Skin of body (tissue), 2 donors: Measurements from ENCODE around the gene WWC2. TPM values are rescaled to one million over a fixed set of nuclear protein-coding genes. Genes with fewer than 3 reads are reported as not detected.

ENCODE experiments used
- DNase-seq: peaks from one replicate; lab custom pipeline; 2025; lab: John Stamatoyannopoulos, UW
- total RNA-seq: library from RNA; depleted of rRNA; stranded (reverse); fragments of >200 nt; gene quantifications from one replicate; pipeline ENCODE4 v1.2.3, GENCODE V29; 2014

The WWC2 gene
- total RNA-seq: 24.0 TPM

DNA sequence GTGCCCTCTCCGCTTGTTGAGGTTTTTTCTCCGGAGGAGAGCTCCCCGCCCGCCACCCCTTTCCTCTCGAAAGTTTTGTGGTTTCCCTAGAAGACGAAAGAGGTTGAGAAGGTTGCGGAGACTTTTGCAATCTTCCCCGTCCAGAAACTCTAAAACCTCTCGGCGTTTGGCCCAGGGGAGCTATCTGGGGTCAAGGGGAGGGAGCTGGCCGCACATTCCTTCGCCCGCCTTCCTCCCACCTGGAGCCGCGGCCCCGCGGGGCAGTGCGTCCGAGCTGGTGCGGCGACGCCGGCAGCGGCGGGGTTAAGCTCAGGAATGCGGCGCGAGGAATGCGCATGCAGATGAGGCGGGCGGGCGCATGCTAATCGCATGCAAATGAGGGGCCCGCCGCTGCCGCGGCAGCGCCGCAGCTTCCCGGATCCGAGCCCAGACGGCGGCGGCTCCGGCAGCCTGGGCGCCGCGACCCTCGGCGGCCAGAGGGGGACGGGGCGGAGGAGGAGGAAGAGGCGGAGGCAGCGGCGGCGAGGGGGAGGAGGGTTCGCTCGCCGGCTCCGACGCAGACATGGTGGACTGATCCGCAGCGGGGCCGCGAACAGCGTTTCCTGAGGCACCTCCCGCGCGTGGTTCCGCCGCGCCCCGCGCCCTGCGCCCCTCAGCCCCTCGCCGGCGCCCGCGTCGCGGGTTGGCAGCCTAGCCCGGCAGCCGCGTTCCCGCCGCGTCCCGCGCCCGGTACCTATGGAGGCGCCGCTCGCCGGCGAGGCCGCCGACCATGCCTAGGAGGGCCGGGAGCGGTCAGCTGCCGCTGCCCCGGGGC lies at the start of gene WWC2:
Gene WWC2, plus strand, starts transcription at position 535 of the 814 bp plus-strand sequence. Its CDS starts 235 bp downstream, at position 770.
- peak; percentile 89 for DNase-seq

DNA sequence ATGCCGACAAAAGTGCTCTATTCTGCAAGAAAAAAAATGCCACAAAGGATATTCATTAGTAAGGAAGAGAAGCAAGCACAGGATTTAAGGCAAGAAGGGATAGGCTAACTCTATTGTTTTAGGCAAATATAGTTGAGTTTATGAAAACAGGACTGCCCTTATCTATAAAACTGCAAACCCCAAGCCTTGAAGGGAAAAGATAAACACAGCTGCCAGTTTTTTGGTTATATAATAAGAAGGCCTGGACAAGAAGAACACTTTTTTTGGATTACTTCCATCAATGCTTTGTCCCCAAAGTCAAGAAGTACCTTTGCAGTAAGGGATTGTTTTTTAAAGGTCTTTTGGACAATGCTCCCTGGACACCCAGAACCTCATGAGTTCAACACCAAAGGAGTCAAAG lies 45.4 kb upstream of the WWC2 start:
- no peak for DNase-seq

DNA sequence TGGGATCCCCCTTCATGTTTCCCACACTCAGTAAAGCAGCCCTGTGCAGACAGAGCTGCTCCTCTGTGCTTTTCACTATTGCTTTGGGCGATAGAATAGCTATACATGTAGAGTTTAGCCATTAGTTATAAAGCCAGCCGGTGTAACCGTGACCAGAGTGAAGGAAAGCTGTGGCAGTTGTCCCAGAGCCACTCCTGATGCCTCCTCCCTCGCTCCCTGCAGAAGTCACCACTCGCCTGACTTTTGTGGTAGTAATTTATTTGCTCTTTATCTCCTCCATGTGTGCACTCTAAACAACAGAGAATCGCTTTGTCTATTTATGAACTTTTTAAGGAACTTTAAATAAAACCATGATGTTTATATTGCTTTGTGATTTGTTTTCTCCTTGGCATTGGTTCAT lies 41.8 kb upstream of the WWC2 start:
- no peak for DNase-seq

DNA sequence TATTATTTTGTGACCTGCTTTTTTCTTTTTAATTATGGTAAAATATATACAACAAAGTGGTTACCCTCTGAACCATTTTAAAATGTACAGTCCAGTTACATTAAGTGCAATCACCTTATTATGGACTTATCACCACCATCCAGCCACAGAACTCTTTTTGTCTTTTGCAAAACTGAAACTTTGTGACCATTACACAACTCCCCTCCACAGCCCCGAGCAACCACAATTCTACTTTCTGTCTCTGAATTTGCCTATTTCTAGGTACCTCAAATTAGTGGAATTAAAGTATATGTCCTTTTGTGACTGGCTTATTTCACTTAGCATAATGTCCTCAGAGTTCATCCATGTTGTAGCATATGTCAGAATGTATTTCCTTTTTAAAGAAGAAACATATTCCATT lies 39.3 kb upstream of the WWC2 start:
- DNase-seq: no peak

DNA sequence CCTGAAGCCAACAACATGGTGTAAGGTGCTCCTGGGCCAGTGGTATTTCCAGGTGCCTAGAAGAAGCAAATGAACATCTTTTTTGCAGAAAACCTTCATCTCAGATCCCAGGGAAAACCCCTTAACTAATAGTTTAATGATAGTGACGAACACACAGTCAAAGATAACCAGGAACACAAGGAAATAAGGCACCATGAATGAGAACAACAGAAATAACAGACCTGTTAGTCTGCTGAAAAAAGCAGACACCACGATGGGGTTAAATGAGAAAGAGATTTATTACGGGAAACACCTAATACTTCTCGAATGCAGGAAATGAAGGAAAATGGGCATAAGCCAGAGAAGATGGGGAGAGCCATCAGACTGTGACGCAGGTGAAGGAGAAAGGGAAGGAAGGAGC lies 30.6 kb upstream of the WWC2 start:
- no peak for DNase-seq

DNA sequence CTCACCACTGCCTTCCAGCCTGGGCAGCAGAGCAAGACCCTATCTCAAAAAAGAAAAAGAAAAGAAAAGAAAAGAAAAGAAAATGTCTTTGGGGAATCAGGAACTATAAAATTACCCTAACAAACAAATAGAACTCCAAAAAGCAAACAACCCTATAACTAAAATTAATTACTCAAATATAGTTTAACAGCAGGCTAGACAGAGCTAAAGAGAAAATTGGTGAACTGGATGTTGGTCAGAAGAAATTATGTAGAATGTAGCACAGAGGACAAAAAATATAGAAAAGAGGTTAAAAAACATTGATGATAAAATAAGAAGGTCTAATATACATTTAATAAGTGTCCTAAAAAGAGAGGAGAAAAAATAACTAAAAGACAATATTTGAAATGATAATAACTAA lies 27.8 kb upstream of the WWC2 start:
- DNase-seq: no peak

DNA sequence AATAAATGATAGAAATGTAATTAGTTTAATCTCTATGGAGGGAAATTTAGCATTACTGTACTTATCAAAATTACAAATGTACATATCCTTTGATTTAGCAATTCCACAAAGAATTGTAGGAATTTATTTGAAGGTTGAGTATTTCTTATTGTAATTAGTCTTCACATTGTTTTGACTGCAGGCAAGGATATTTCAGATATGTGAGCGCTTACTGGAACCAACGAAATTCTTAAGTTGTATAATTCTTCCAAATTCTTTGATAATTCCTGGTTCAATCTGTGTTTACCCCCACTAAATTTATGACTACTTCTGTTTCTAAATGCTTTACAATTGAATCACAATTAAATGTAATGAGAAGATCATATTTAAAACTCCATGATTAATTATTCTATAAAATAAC lies 26.9 kb upstream of the WWC2 start:
- no peak for DNase-seq

DNA sequence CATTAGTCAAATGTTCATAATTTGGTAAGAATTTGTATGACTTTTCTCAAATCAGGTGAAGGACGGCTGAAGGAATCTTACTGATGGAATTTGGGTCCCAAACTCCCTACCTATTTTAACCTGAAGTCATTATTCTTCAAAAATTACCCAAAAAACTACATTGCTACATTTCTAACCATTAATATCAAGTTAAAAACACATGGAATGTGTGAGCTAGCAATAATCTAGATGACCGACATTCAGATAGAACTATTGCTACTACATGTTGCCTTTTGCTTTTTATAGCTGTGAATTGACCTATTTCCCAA lies 25.3 kb upstream of the WWC2 start:
- DNase-seq: no peak

DNA sequence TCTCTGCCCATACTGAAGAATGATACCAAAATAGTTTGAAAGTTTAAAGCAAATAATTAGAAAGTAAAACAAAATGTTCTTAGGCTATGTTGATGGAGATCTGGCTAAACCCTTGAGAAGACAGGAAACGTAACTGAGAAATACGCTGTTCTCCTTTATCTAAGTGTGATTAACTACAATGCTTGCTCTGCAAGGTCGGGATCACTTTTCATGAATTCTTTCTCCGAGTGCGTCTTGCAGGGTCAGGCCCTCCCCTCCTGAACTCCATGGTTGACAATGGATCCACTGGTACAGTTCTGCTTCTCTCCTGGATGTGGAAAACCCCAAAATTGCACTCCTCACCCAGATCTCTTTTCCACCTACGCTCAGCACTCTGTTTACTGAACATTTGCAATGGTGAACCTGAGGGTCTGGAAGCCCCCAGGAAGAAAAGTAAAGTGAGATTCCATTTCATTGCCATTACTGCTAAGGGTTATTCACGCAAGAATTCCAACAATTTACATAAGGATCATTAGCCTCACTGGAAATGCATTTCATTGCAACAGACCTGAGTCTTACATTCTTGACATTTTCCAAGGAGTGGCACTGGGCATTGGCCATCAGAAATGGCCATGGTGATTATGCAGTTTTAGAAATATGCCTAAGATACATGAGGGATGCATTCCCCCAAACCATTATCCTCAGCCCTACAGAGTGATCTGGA lies 24.6 kb upstream of the WWC2 start:
- DNase-seq: no peak

DNA sequence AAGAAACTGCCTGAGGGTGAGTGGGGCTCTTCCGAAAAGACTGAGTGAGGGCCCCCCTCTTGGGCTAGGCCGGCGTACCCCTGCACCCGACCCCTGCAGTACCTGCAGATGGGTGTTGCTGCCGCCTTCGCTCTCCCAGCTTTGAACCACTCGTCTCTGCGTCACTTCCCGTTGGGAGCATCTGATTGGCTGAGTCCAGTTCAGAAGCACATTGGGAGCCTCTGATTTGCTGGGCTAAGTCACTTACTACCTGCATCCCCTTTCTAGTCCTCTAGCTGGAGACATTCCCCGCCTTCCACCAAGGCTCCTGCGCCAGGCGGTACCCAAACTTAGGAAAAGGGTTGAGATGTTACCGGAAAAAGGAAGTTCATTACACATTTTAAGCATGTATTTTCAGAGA lies 20.4 kb upstream of the WWC2 start:
- no peak for DNase-seq

DNA sequence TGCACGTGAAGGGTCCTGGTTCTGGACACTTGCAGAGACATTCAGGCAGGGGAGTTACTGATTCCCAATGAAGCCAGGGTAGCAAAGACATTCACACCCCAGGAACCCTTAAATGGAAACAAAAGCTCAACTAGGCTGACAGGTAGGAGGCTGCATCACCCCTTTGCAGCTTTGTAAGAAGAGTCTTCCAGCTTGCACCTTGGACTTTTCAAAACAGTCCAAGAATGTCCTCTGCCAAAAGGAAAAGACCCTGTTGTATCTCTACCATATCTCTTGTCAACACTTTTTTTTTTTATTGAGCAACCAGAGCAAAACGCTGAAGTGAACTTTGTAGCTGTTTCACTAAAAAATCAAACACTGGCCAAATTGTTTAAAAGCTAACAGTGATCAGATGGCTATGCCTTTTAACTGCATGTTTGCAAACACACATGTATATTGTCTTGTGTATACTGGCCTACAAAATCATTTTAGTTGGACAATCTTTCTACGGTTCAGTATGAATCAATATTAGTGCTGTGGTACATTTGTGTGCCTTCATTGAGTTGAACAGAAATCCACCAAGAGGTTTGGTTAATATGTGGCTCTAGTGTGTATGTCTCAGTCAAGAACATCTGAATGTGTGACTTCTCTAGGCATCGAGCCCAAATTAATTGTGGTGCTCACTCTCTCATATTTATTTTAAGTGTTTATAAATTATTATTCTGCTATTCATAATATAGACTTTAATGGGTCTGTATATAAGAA lies 18.5 kb upstream of the WWC2 start:
- DNase-seq: no peak

DNA sequence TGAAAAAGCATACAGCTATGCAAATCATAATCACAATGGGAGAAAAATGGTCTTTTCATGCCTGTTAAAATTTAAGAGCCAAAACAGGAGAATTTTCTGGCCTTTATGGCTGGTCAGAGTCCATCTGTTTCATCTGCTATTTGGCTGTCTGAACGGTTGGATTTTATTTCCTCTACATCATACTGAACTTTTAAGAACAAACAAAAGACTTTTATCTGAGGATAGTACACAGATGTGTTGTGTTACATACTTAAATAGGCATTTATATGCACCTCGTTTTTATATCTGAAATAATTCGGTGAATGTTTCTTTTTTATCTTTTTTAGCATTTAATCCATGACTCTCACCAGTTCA lies 18.0 kb upstream of the WWC2 start:
- no peak for DNase-seq

DNA sequence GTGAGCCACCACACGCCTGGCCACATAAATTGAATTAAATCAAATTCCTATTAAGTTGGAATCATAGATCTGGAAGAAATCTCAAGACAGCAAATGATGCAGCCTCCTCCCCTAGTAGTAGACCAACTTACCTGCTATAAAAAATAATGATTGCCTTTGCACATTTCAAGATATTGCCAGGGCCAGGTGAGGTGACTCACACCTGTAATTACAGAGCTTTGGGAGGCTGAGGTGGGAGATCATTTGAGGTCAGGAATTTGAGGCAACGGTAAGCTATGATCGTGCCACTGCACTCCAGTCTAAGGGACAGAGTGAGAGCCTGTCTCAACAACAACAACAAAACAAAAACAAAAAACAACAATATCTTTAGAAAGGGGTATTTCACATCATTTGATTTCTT lies 17.0 kb upstream of the WWC2 start:
- no peak for DNase-seq

DNA sequence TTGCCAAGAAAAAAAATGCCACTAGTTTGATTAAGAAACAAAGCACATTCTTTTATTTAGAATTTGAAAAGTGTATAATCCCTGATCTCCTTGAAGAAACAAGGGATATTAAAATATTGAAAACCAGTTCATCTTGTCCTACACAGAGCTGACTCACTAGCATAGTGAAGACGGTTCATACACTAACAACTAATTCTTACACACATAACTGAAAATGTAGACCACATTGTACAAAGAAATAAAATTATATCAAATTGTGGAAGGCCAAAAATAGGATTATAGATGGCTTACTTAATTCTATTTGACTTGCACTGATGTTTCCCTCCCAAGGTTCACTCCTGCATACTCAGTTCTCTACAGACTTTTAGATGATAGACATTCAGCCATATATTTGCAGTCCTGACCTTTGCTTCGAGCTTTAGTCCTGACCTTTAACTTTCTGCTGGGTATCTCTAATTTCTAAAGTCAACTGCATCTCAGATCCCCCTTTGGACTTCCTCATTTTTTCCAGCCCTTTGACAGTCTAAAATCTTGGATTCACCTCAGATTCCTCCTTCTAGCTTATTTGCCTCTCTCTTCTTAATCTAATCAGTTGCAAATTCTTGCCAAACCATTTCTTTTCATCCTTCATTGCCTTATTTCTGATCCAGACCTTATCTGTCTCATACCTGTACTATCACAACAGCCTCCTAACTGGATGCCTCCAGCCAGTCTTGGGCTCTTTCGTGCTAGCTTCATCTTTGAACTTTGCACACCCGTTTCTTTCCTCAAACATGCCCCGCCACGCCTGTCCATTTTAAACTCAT lies 4.5 kb upstream of the WWC2 start:
- DNase-seq: no peak

DNA sequence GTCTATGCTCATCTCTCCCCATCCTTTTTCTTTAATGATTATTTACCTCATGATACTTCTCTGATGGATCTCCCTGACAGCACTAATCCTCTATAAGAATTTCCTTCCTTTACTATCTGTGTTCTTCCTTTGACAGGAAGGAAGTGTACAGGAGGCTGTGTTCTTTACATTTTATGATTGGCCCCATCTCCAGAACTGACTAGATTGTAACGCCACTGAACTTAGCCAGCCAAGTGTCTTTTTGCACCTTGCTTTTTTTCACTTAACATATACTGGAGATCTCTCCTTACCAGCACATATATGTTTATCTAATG lies 3.9 kb upstream of the WWC2 start:
- no peak for DNase-seq

DNA sequence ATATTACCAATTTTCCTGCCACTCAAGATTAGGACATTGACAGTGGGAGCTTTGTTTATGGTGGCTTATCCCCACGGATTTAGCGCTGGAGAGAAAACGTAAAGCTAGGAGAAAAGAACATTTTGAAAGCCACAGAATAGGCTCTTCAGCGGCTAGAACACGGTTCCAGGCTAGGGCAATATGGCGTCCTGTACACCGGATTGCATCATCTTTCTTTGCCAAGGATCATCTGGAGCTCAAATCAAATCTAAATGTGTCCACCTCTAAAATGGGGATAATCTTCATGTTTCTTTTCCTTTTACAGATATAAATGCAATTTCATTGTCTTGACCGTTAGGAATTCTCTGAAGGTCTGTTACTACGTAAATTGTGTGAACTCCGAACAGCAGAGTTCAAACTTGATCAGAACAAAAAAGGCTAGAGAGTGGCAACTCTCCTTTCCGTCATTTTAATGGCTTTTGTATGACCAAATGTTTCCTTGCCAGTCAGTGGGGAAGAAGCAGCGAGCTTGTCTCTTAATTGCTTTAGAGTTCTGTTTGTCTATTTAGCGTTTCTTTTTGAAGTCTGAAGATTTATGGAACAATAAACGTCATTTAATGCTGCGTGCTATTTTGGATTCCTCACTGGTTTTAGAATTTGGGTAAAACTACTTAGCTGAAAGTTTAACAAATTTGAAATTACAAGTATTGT lies 2.6 kb upstream of the WWC2 start:
- no peak for DNase-seq

DNA sequence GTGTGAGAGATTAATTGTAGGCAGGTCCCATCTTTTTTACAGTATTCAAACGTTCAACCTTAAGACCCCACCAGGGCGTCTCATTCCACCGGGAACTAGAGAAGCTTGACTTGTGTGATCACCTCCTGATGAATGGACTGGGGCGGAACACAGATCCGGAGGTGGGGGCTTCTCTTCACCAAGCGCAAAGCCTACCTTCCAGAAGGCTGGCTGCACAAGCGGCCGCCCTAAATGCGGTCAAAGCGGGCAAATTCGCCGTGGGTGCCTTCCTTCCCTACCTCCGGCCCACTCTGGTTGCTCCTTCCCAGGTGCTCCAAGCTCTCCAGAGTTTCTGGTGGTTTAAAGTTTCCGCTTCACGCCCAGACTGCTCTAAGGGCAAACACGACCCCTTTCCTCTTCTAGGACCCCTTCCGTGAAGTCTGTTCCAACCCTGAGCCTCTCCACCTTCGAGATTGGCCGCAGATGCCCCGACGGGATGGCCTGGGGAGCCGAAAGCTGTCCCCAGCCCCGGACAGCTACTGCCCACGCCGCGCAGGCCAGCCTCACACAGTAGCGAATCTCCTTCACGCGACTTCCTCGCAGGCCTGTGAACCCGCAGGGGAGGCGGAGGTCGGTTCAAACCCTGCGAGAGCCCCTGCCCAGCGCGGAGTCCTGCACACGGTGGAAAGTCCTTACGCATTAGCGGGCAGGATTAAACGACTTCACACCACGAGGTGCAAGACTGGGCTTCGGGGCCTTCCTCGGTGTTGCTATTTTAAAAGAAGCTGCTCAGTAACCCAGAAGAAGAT lies 1.6 kb upstream of the WWC2 start:
- peak; percentile 40 for DNase-seq

DNA sequence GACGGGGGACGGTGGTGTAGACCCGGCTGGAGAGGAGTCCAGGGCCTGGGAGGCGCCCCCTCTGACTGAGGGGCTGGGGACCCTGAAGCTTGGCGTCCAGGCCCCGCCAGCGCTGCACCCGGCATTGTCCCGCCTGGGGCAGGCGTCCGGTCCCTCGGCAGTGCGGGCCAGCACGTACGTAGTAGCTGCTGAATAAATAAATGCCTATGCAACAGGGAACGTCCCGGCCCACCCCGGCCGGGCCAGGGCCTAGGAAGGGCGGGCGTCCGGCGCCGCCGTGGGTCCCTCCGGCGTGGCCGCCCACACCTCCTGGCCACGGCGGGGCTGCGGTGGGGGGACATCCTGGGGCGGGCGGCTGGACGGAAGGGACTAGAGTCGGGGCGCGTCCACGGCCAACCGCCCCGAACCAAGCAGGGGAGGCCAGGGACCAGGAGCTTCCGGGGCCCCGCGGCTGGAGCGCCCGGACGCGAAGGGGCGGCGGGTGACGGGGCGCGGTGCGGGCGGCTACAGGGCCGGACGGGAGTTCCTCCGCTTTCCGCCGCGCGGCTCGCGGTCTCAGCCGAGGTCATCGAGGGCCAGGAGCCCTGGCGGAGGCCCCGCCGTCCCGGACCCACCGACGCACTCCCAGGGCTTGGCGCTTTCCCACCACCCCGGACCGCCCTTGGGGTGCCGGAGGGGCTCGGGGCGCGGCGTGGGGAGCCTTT lies 886 bp upstream of the WWC2 start:
- DNase-seq: no peak

DNA sequence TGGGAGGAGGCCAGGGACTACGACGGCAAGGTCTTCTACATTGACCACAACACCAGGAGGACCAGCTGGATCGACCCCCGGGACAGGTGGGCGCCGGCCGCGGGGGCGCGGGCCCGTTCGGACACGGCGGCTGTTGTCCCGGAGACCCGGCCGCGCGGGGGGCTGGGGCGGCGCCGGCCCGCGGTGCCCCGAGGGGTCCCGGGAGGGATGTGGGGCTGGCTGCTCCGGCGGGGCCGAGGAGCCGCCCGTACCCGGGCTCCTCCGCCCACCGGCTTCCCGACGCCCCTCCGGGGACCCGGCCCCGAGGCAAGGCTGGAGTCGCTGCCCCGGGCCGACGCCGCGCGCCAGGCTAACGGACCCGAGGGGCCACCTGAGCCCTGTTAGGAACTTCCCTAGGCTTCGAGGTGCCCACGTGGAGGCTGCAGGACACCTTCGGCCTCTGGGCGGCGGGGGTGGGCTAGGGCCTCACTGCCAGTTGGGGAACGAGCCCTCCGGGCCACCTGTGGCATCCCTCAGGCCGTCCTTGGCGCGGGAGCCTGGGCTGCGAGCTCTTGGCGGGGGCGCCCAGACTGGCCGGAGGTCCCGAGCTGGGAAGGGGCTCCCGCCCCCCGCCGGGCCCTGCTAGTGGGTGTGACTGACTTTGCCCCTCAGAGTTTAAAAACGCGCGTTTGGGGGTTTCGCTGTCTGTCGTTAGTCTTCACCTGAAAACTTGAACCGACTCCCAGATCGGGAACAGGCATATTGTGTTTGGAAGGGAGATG lies 660 bp downstream of the WWC2 start:
- no peak for DNase-seq
